ENCODE results near the gene NPEPL1. TPM values are rescaled to one million over a fixed set of nuclear protein-coding genes. Genes with fewer than 3 reads are reported as not detected.

Gene NPEPL1
- total and polyA plus RNA-seq, 3 experiments from 2014 or later, result 6.8 to 18.6 (median 15.3) TPM

DNA sequence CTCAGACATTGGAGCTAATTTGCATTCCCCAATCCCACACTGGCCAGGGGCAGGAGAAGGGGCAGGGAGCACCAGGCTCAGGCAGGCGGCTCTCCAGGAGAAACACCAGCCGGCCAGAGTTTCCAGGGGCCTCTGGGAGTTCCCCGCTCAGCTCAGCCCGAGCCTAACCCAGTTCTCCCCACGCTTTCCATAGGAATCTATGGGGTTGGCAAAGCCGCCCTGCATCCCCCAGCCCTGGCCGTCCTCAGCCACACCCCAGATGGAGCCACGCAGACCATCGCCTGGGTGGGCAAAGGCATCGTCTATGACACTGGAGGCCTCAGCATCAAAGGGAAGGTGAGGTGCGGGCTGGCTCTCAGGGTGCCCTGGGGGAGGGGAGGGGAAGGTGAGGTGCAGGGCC is 8.2 kb downstream of the NPEPL1 start:
- peak overlapping the region in 1 of 8 donors; percentile 74 for H3K27ac Mint-ChIP-seq
- H3K27ac ChIP-seq (ENCODE audit: low read depth, low read length), result no peak overlapping the region
- peaks cover 5% of the 10 kb centered on the region for H3K36me3 ChIP-seq (ENCODE audit: insufficient read depth, low read length)
- no peaks in the 10 kb centered on the region for H3K4me1 ChIP-seq (ENCODE audit: insufficient read depth, low read length)
- ChIA-PET POLR2A (no interaction called here), CTCF (no interaction called here)
- H3K27me3 ChIP-seq (ENCODE audit: insufficient read depth, low read length, poor library complexity, severe bottlenecking), result no peaks in the 10 kb centered on the region
- H3K9me3 Mint-ChIP-seq, result no peaks in the 10 kb centered on the region
- no peaks in the 10 kb centered on the region for H3K27me3 Mint-ChIP-seq
- H3K9me3 ChIP-seq (ENCODE audit: low read length), result no peaks in the 10 kb centered on the region
- no peak overlapping the region for H3K4me3 Mint-ChIP-seq
- no peak overlapping the region for H3K4me3 ChIP-seq (ENCODE audit: low read length)
- H3K36me3 Mint-ChIP-seq, result peaks cover 15 to 59% (median 15%) of the 10 kb centered on the region in 3 donors
- no peak for DNase-seq
- peaks cover 0 to 4% (median 0%) of the 10 kb centered on the region in 3 donors for H3K4me1 Mint-ChIP-seq

GRCh38 chr20:58701431-58702160 is 9.0 kb downstream of the NPEPL1 start:
- DNase-seq, result no peak
- Histone ChIP-seq H3K4me3 (ENCODE audit: low read length) (no peak overlapping the region), H3K27ac (ENCODE audit: low read depth, low read length) (no peak overlapping the region), H3K36me3 (ENCODE audit: insufficient read depth, low read length) (peaks cover 5% of the 10 kb centered on the region), H3K4me1 (ENCODE audit: insufficient read depth, low read length) (no peaks in the 10 kb centered on the region), H3K9me3 (ENCODE audit: low read length) (no peaks in the 10 kb centered on the region), H3K27me3 (ENCODE audit: insufficient read depth, low read length, poor library complexity, severe bottlenecking) (no peaks in the 10 kb centered on the region)
- Mint-ChIP-seq H3K27me3 (no peaks in the 10 kb centered on the region), H3K4me3 (no peak overlapping the region), H3K4me1 (peaks cover 0 to 4% (median 0%) of the 10 kb centered on the region in 3 donors), H3K9me3 (no peaks in the 10 kb centered on the region), H3K36me3 (peaks cover 16 to 62% (median 20%) of the 10 kb centered on the region in 3 donors), H3K27ac (peak overlapping the region in 1 of 8 donors; percentile 44)
- ChIA-PET POLR2A (no interaction called here), CTCF (no interaction called here)

DNA sequence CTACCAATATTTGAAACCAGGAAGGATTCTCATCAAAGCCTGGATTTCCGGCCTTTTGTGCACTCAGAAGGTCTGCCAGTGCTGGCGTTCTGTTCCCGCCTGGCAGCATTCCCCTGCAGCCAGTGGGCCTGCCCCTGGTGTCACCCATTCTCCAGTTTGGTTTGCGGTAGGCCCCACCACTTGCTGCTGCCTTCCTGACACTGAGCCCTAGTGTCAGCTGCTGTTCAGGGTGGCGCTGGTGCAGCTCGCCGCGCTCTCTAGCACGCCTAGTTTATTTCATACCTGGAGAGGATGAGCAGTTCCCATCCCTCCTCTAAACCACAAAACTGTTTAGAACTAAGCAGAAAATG is 9.5 kb downstream of the NPEPL1 start:
- no peaks in the 10 kb centered on the region for H3K27me3 ChIP-seq (ENCODE audit: insufficient read depth, low read length, poor library complexity, severe bottlenecking)
- H3K9me3 Mint-ChIP-seq, result no peaks in the 10 kb centered on the region
- no peaks in the 10 kb centered on the region for H3K4me1 ChIP-seq (ENCODE audit: insufficient read depth, low read length)
- no peak overlapping the region for H3K4me3 Mint-ChIP-seq
- H3K27ac Mint-ChIP-seq, result no peak overlapping the region
- no peak for DNase-seq
- ChIA-PET CTCF (no interaction called here), POLR2A (no interaction called here)
- no peaks in the 10 kb centered on the region for H3K36me3 ChIP-seq (ENCODE audit: insufficient read depth, low read length)
- H3K36me3 Mint-ChIP-seq, result peaks cover 16 to 62% (median 20%) of the 10 kb centered on the region in 3 donors
- H3K4me3 ChIP-seq (ENCODE audit: low read length), result no peak overlapping the region
- H3K9me3 ChIP-seq (ENCODE audit: low read length), result no peaks in the 10 kb centered on the region
- no peaks in the 10 kb centered on the region for H3K27me3 Mint-ChIP-seq
- no peak overlapping the region for H3K27ac ChIP-seq (ENCODE audit: low read depth, low read length)
- peaks cover 0 to 4% (median 0%) of the 10 kb centered on the region in 3 donors for H3K4me1 Mint-ChIP-seq

DNA sequence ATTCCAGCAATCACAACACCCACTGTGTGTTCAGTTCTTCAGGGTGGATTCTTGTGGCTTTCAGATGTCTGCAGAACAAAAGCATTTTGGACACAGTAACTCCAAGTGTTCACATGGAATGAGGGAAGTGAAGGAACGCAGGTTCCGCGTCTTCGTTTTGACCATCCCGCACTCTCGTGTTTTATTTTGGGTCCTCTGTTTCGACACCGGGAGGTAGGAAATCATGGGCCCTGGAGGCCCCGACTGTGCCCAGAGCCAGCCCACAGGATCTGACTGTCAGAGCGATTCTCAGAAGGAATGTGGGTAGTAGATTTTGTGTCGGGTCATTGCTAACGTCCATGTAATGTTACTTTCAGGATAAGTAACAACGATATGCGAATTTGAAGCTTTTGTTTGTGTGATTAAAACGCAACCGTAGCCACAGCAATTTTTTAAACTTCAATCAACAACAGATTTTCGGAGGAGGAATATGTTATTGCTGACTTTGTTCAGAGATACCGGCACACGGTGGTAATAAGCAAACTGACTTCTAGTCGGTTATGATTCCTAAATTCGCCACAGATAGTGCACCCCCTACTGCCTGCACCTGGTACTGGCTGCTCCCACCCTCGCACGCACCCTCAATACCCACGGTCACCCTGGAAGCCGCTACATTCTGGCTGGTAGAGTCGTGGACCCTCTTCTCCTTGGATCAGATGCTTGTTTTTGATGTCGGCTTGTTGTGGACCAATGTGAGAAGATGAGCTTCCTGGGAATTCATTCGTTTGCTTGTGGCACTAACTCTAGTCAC is 10.5 kb downstream of the NPEPL1 start:
- Mint-ChIP-seq H3K36me3 (peaks cover 15 to 62% (median 15%) of the 10 kb centered on the region in 3 donors), H3K27ac (peak overlapping the region in 2 of 8 donors; percentile 63 to 68), H3K9me3 (no peaks in the 10 kb centered on the region), H3K27me3 (no peaks in the 10 kb centered on the region), H3K4me3 (no peak overlapping the region), H3K4me1 (peaks cover 0 to 4% (median 0%) of the 10 kb centered on the region in 3 donors)
- no peaks in the 10 kb centered on the region for H3K27me3 ChIP-seq (ENCODE audit: insufficient read depth, low read length, poor library complexity, severe bottlenecking)
- DNase-seq, result no peak
- POLR2A ChIA-PET, result no interaction called here
- no peak overlapping the region for H3K4me3 ChIP-seq (ENCODE audit: low read length)
- H3K4me1 ChIP-seq (ENCODE audit: insufficient read depth, low read length), result no peaks in the 10 kb centered on the region
- H3K27ac ChIP-seq (ENCODE audit: low read depth, low read length), result no peak overlapping the region
- H3K36me3 ChIP-seq (ENCODE audit: insufficient read depth, low read length), result no peaks in the 10 kb centered on the region
- CTCF ChIA-PET, result no interaction called here
- H3K9me3 ChIP-seq (ENCODE audit: low read length), result no peaks in the 10 kb centered on the region

DNA sequence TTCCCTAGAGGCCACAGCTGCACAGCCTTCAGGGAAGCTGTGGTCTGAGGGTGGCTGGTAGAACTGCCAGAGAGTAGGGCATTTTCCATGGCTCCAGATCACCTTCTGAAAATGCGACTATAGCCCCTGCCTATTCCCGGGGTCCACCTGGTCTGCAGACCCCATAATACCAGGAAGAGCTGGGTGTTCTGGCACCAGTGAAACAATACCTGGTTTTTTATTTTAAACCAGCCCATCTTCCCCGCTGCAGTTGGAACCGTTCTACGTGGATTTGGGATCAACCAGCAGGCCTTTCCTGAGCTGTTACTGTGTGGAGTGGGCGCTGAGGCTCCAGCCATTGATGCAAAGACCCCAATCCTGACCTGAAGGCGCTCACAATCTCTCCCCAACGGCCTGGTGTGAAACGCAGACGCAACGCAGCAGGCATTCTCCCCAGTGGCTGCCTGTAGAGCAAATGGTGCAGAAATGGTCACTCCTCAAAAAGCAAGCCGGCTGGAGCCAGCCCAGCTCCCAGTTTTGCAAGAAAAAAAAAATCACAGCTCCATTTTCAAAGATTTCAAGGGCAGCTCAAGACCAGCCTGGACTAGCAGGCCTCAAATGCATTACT is 11.3 kb downstream of the NPEPL1 start:
- POLR2A ChIA-PET, result no interaction called here
- Histone ChIP-seq H3K27ac (ENCODE audit: low read depth, low read length) (no peak overlapping the region), H3K4me3 (ENCODE audit: low read length) (no peak overlapping the region), H3K27me3 (ENCODE audit: insufficient read depth, low read length, poor library complexity, severe bottlenecking) (no peaks in the 10 kb centered on the region), H3K36me3 (ENCODE audit: insufficient read depth, low read length) (no peaks in the 10 kb centered on the region), H3K4me1 (ENCODE audit: insufficient read depth, low read length) (no peaks in the 10 kb centered on the region), H3K9me3 (ENCODE audit: low read length) (no peaks in the 10 kb centered on the region)
- no peak for DNase-seq
- Mint-ChIP-seq H3K4me3 (no peak overlapping the region), H3K4me1 (peaks cover 0 to 4% (median 0%) of the 10 kb centered on the region in 3 donors), H3K27me3 (no peaks in the 10 kb centered on the region), H3K9me3 (no peaks in the 10 kb centered on the region), H3K36me3 (peaks cover 13 to 57% (median 14%) of the 10 kb centered on the region in 3 donors), H3K27ac (peak overlapping the region in 2 of 8 donors; percentile 29 to 63)
- CTCF ChIA-PET, result no interaction called here

GRCh38 chr20:58705208-58705926 is 12.8 kb downstream of the NPEPL1 start:
- no peaks in the 10 kb centered on the region for H3K9me3 Mint-ChIP-seq
- ChIA-PET CTCF (no interaction called here), POLR2A (no interaction called here)
- no peaks in the 10 kb centered on the region for H3K27me3 Mint-ChIP-seq
- DNase-seq, result no peak
- H3K4me3 ChIP-seq (ENCODE audit: low read length), result no peak overlapping the region
- no peak overlapping the region for H3K27ac ChIP-seq (ENCODE audit: low read depth, low read length)
- no peaks in the 10 kb centered on the region for H3K9me3 ChIP-seq (ENCODE audit: low read length)
- H3K27ac Mint-ChIP-seq, result no peak overlapping the region
- H3K36me3 Mint-ChIP-seq, result peaks cover 13 to 48% (median 18%) of the 10 kb centered on the region in 3 donors
- no peaks in the 10 kb centered on the region for H3K27me3 ChIP-seq (ENCODE audit: insufficient read depth, low read length, poor library complexity, severe bottlenecking)
- H3K36me3 ChIP-seq (ENCODE audit: insufficient read depth, low read length), result no peaks in the 10 kb centered on the region
- H3K4me1 Mint-ChIP-seq, result peaks cover 0 to 1% (median 0%) of the 10 kb centered on the region in 3 donors
- H3K4me1 ChIP-seq (ENCODE audit: insufficient read depth, low read length), result no peaks in the 10 kb centered on the region
- H3K4me3 Mint-ChIP-seq, result no peak overlapping the region

DNA sequence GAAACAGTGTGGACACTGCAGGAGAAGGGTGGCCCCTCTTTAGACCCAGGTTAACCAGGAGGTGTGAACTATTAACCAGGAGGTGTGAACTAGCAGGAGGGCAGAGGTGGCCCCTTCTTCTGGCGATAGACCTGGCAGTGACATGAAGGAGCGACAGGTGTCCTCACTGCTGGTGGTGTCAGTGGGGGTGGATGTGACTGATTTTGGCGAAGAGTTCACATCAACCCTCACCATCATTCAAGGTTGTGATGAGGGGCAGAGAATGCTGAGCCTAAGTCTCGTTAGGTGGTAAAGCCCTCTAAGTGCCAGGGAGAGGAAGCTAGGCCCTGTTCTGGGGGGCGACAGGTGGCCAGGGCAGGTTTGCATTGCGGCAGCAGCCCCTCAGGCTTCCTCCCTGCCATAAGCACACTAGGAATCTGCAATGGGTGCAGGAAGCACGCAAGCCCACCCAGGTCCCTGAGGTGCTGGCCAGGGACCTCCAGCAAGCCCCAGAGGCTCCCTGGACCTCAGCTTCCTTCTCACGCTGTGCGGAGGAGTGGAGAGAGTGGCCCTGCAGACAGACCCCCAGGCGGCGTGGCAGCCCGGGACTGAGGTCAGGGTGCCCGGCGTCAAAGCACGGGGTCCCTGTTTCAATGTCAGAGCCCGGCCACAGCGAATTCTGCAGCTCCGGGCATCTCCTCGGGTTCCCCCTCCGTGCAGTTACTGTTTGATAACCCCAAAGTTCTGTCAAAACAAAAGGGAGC is 13.7 kb downstream of the NPEPL1 start:
- no peaks in the 10 kb centered on the region for H3K27me3 Mint-ChIP-seq
- no peaks in the 10 kb centered on the region for H3K36me3 ChIP-seq (ENCODE audit: insufficient read depth, low read length)
- H3K36me3 Mint-ChIP-seq, result peaks cover 13 to 45% (median 17%) of the 10 kb centered on the region in 3 donors
- H3K27ac ChIP-seq (ENCODE audit: low read depth, low read length), result no peak overlapping the region
- H3K4me3 Mint-ChIP-seq, result no peak overlapping the region
- H3K9me3 Mint-ChIP-seq, result no peaks in the 10 kb centered on the region
- H3K27me3 ChIP-seq (ENCODE audit: insufficient read depth, low read length, poor library complexity, severe bottlenecking), result no peaks in the 10 kb centered on the region
- H3K4me3 ChIP-seq (ENCODE audit: low read length), result no peak overlapping the region
- no peaks in the 10 kb centered on the region for H3K9me3 ChIP-seq (ENCODE audit: low read length)
- no peak overlapping the region for H3K27ac Mint-ChIP-seq
- no peaks in the 10 kb centered on the region for H3K4me1 Mint-ChIP-seq
- H3K4me1 ChIP-seq (ENCODE audit: insufficient read depth, low read length), result no peaks in the 10 kb centered on the region
- ChIA-PET CTCF (no interaction called here), POLR2A (no interaction called here)
- DNase-seq, result no peak
